ENCODE measurements around the gene UBE2R2.

GRCh38 chr9:33782395-33783152 lies 34.4 kb upstream of the UBE2R2 start:
- TF ChIP-seq ZNF274 (IDR thresholded peaks at IDR 0.05; ENCODE audit: low read depth, low read length) (no peak), YY1 (IDR thresholded peaks at IDR 0.05; ENCODE audit: insufficient read depth, insufficient read length) (no peak)
